Osteoblast (primary cell): ENCODE data around the gene JMJD4. TPM values are rescaled to one million over a fixed set of nuclear protein-coding genes. Genes with fewer than 3 reads are reported as not detected.

Experiments
- DNase-seq: peaks from one replicate; pipeline ENCODE4 v3.0.0; 2011; ENCODE audit warnings: low spot score, mixed read lengths; ENCODE audit not compliant: insufficient read length; ENCODE audit errors: missing footprints
- H2AFZ ChIP-seq: 2 replicates; pipeline ENCODE4 v1.6.0; 2011; ENCODE audit warnings: mild to moderate bottlenecking, low read length
- H3K27ac ChIP-seq: 2 replicates; pipeline ENCODE4 v1.5.1; 2011; ENCODE audit warnings: mild to moderate bottlenecking, low read depth, low read length, moderate library complexity
- H3K27me3 ChIP-seq: 2 replicates; pipeline ENCODE4 v1.6.0; 2012; ENCODE audit warnings: mild to moderate bottlenecking, control low read depth, inconsistent platforms, low read length, moderate library complexity; ENCODE audit not compliant: insufficient read depth
- H3K36me3 ChIP-seq: 2 replicates; pipeline ENCODE4 v1.5.1; 2011; ENCODE audit warnings: mild to moderate bottlenecking, low read length, control low read depth, moderate library complexity; ENCODE audit not compliant: insufficient read depth
- H3K4me1 ChIP-seq: 2 replicates; pipeline ENCODE4 v1.5.1; 2011; ENCODE audit warnings: mild to moderate bottlenecking, low read length, control low read depth, moderate library complexity; ENCODE audit not compliant: insufficient read depth
- H3K4me2 ChIP-seq: 2 replicates; pipeline ENCODE4 v1.6.0; 2011; ENCODE audit warnings: mild to moderate bottlenecking, low read length; ENCODE audit not compliant: insufficient read depth
- H3K4me3 ChIP-seq: fragments of 200-600 bp; sonication (generic); 3 replicates; pipeline ENCODE4 v1.5.1; 2012; ENCODE audit warnings: mild to moderate bottlenecking, low read length, inconsistent platforms; ENCODE audit not compliant: insufficient read depth
- H3K79me2 ChIP-seq: 2 replicates; pipeline ENCODE4 v1.6.0; 2012; ENCODE audit warnings: mild to moderate bottlenecking, low read length, control low read depth, inconsistent platforms; ENCODE audit not compliant: insufficient read depth
- H3K9me3 ChIP-seq: 2 replicates; pipeline ENCODE4 v1.5.1; 2011; ENCODE audit warnings: low read depth, low read length, control low read depth
- H4K20me1 ChIP-seq: 2 replicates; pipeline ENCODE4 v1.6.0; 2012; ENCODE audit warnings: mild to moderate bottlenecking, low read length, control low read depth; ENCODE audit not compliant: insufficient read depth
- total RNA-seq: library from RNA; depleted of rRNA; stranded (reverse); fragments of >200 nt; gene quantifications from 2 replicates; pipeline ENCODE4 v1.2.3, GENCODE V29; 2012
- TF ChIP-seq, protein P1 (sequence below): IDR thresholded peaks from 2 replicates; pipeline ENCODE4 v1.5.1; 2011; ENCODE audit warnings: mild to moderate bottlenecking, low read depth, low read length, moderate library complexity; ENCODE audit errors: extremely low read depth

JMJD4 gene
- total RNA-seq, 1 donor = 27.5 TPM

DNA sequence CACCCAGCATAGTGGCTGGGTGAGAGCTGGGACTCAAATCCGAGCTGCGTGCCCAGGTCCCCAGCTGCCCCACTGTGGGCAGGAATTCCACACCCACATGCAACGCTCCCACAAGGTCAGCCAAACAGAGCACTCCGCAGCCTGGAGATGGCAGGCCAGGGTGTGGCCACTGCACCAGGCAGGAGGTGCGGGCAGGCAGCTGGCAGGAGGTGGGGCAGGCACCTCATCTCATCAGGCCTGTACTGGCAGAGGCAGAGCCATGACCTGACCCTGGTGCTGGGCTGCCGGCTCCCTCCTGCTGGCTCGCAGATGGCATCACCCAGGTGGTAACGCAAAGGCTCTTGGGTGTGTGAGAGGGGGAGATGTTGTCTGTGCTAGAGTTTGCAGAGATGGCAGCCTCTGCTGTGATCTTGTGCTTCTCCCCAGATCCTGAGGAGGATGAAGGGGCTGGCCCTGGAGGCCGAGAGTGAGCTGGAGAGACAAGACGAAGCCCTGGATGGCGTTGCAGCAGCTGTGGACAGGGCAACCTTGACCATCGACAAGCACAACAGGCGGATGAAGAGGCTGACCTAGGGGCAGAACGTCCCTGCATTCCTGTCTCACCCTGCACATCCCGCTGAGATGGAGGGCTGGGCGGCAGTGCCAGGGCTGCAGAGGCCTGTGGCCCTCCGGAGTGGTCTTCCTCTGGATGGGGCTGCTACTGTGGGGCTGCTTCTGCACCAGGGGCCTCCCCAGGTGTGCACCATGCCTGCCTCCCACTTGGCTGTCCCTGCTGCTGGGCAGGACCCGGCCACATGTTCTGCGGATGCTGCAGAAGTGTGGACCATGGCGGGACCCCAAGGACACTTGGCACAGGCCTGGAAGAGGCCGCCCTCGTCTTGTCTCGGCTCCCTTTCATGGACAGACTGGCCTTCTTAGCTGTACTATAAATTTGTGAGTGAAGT is 45.3 kb upstream of the JMJD4 start:
- TF ChIP-seq, protein P1, sequence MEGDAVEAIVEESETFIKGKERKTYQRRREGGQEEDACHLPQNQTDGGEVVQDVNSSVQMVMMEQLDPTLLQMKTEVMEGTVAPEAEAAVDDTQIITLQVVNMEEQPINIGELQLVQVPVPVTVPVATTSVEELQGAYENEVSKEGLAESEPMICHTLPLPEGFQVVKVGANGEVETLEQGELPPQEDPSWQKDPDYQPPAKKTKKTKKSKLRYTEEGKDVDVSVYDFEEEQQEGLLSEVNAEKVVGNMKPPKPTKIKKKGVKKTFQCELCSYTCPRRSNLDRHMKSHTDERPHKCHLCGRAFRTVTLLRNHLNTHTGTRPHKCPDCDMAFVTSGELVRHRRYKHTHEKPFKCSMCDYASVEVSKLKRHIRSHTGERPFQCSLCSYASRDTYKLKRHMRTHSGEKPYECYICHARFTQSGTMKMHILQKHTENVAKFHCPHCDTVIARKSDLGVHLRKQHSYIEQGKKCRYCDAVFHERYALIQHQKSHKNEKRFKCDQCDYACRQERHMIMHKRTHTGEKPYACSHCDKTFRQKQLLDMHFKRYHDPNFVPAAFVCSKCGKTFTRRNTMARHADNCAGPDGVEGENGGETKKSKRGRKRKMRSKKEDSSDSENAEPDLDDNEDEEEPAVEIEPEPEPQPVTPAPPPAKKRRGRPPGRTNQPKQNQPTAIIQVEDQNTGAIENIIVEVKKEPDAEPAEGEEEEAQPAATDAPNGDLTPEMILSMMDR = no peak
- H3K9me3 ChIP-seq = no peaks in the 10 kb centered on the region
- no peak overlapping the region for H2AFZ ChIP-seq
- no peak overlapping the region for H3K4me2 ChIP-seq
- DNase-seq = no peak
- no peak overlapping the region for H3K27ac ChIP-seq
- peaks cover 36% of the 10 kb centered on the region for H4K20me1 ChIP-seq
- no peaks in the 10 kb centered on the region for H3K79me2 ChIP-seq
- no peaks in the 10 kb centered on the region for H3K27me3 ChIP-seq
- H3K4me1 ChIP-seq = peaks cover 22% of the 10 kb centered on the region
- no peak overlapping the region for H3K4me3 ChIP-seq
- peaks cover 6% of the 10 kb centered on the region for H3K36me3 ChIP-seq

GRCh38 chr1:227779685-227780084 is 44.6 kb upstream of the JMJD4 start:
- no peak for DNase-seq
- H3K4me3 ChIP-seq = no peak overlapping the region
- peaks cover 39% of the 10 kb centered on the region for H4K20me1 ChIP-seq
- H3K4me2 ChIP-seq = no peak overlapping the region
- H3K27me3 ChIP-seq = no peaks in the 10 kb centered on the region
- no peaks in the 10 kb centered on the region for H3K9me3 ChIP-seq
- peaks cover 6% of the 10 kb centered on the region for H3K36me3 ChIP-seq
- H3K27ac ChIP-seq = no peak overlapping the region
- TF ChIP-seq, protein P1 = no peak
- peaks cover 27% of the 10 kb centered on the region for H3K4me1 ChIP-seq
- H3K79me2 ChIP-seq = no peaks in the 10 kb centered on the region
- H2AFZ ChIP-seq = no peak overlapping the region

GRCh38 chr1:227779021-227779441 is 43.9 kb upstream of the JMJD4 start:
- Histone ChIP-seq H3K9me3 (no peaks in the 10 kb centered on the region), H3K27me3 (no peaks in the 10 kb centered on the region), H3K27ac (no peak overlapping the region), H4K20me1 (peaks cover 39% of the 10 kb centered on the region), H3K4me2 (no peak overlapping the region), H3K4me3 (no peak overlapping the region), H3K79me2 (no peaks in the 10 kb centered on the region), H3K36me3 (peaks cover 6% of the 10 kb centered on the region), H2AFZ (no peak overlapping the region), H3K4me1 (peaks cover 27% of the 10 kb centered on the region)
- DNase-seq = no peak
- TF ChIP-seq, protein P1 = no peak

- peak; percentile 98 for DNase-seq
- Histone ChIP-seq H4K20me1 (peaks cover 39% of the 10 kb centered on the region), H3K9me3 (no peaks in the 10 kb centered on the region), H3K27ac (peak overlapping the region; percentile 2), H3K4me3 (no peak overlapping the region), H3K4me1 (peaks cover 27% of the 10 kb centered on the region), H3K4me2 (no peak overlapping the region), H2AFZ (no peak overlapping the region), H3K36me3 (peaks cover 6% of the 10 kb centered on the region), H3K27me3 (no peaks in the 10 kb centered on the region), H3K79me2 (no peaks in the 10 kb centered on the region)
- TF ChIP-seq, protein P1 = no peak
Measured at GRCh38 chr1:227778401-227778947, 43.4 kb upstream of the JMJD4 start.
